ENCODE results near the gene SHCBP1.
"Not testable (repeated sequence)": the region's sequence is repeated elsewhere in the genome, so short reads cannot be mapped to it uniquely, and the experiment has no call there.

Gene SHCBP1, protein sequence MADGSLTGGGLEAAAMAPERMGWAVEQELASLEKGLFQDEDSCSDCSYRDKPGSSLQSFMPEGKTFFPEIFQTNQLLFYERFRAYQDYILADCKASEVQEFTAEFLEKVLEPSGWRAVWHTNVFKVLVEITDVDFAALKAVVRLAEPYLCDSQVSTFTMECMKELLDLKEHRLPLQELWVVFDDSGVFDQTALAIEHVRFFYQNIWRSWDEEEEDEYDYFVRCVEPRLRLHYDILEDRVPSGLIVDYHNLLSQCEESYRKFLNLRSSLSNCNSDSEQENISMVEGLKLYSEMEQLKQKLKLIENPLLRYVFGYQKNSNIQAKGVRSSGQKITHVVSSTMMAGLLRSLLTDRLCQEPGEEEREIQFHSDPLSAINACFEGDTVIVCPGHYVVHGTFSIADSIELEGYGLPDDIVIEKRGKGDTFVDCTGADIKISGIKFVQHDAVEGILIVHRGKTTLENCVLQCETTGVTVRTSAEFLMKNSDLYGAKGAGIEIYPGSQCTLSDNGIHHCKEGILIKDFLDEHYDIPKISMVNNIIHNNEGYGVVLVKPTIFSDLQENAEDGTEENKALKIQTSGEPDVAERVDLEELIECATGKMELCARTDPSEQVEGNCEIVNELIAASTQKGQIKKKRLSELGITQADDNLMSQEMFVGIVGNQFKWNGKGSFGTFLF

DNA sequence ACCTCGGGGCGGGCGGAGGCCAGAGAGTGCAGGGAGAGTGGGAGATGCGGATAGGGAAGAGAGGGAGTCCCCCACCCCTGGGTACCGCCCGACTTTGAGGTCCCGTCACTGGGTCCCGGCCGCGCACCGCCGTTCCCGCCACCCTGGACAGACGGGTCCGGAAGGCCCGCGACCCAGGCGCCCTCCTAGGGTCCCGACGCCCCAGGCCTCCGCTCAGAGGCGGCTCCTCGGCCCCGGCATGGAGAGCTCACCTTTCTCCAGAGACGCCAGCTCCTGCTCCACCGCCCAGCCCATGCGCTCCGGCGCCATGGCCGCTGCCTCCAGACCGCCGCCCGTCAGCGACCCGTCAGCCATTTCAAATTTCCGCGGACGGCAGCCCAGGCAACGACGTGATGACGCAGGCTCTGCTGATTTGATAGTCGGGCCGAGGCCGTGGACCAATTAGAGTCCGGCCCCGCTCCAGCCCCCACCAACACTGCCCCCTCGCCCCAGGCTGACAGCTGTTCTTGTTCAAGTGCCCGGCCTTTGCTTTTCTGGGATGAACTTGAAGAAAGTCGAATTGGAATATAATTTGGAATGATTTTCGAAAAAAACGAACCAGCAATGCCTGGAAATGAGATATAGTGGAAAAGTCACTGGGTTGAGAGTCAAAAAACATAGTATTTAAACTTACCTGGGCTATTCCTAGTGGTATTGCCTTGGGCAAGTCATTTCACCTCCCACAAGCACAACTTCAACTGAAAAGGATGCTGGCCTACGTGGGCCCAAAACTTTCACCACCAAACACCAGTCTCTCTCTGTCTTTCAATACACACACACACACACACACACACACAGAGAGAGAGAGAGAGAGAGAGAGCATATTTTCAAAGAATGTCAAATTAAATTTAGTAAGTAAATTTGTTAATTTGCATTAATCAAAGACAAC, at the start of gene SHCBP1:
Gene SHCBP1 (minus strand): TSS at position 374 of the 928 bp plus-strand sequence. CDS start 20 bp downstream, at position 354.
- peak; percentile 74 to 86 for DNase-seq

DNA sequence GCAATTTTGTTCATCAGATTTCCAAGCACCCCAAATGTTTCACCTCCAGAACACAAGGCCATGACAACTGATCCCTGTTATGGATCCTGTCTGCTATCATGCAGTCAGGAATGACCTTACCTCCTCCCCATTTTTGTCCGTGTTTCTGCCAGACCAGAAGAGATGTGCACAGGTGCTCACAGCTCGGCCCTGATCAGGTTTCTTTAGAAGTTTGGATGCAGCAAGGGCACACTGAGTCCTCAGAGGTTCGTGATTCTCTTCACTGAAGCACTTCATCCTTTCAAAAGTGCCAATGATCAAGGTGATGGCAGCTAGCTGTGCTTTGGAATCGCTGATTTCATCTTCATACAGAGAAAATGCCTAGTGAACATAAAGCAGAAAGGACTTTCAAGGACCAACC, 40.9 kb upstream of the SHCBP1 start:
- DNase-seq: no peak

DNA sequence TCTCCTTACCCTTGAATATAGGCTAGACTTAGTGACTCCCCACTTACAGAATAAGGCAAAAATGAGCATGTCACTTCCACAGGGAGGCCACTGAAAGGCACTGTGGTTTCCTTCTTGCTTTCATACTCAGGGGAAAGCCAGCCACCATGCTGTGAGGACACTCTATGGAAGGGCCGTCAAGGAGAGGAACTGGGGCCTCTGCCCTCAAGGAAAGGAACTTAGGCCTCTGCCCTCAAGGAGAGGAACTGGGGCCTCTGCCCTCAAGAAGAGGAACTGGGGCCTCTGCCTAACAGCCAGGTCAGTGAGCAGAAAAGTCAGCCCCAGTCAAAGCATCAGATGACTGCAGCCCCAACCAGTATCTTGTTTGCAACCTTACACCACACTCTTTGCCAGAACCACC, 37.7 kb upstream of the SHCBP1 start:
- DNase-seq: peak in 1 of 2 donors; percentile 6

DNA sequence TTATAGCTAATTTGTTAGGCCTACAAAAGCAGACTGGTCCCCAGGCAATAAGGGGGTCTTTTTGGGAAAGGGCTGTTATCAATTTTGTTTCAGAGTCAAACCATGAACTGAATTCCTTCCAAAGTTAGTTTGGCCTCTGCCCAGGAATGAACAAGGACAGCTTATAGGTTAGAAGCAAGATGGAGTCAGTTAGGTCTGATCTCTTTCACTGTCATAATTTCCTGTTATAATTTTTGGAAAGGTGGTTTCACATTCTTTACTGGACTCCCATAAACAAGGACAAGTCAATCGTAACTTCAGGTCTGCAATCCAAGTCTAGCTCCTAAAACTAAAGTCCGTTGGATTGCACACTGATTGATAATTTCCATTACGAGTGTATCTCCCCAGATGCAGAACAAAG, 30.1 kb upstream of the SHCBP1 start:
- no peak for DNase-seq

DNA sequence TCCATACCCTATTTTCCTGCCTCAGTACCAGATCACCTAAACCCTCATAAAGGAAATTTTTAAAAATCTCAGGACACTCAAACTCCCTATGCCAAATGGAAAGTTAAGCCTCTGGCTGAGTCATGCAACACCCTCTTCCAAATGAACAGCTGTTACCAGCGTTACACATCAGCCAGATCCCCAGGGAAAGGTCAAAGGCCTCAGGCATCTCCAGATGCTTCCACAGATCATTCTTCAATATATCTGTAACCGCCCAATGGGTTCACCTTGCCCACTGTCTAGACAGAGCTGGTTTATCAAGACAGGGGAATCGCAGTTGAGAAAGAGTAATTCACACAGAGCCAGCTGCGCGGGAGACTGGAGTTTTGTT, 29.1 kb upstream of the SHCBP1 start:
- DNase-seq: no peak

DNA sequence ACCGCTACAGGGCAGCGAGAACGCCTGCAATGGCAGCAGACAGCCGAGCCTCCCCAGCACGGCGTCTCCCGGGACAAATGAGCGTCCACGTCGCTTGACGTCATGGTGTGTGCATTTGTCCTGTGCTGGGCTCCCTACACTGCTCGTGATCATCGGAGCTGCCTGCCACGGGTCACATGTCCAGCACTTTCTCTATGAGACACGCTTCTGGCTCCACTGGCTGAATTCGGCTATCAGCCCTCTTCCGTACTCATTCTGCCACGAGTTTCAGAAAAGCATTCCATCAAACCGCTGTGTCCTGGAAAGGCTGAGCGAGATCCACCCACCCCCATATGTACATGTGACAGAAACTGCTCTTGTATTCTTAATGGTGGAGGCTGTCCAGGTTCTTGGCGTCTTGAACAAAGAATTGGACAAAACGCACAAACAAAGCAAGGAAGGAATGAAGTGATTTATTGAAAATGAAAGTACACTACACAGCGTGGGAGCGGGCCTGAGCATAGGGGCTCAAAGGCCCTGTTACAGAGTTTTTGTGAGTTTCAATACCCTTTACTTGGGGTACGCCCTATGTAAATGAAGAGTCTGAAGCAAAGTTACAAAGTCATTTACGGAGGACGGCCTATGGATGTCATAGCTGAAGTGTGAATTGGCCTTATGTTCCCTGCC, 28.5 kb upstream of the SHCBP1 start:
- DNase-seq: no peak

DNA sequence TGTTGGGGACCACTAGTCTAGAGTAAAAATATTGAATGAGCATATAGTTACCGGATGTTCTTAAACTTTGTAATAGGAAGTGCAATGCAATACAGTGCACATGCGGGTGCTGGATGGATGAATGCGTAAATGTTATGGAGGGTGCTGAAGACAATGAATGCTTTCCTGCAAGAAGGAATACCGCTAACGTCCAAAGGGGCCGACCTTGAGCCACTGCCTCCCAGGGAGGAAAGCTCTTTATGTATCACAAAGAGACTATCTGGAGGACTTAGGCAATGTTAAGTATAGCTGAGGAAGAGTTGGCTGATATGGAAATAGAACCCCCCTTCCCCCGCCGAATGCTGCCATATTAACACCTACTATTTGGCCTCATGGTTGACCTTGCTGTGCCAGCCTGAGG, 27.5 kb upstream of the SHCBP1 start:
- DNase-seq: no peak

DNA sequence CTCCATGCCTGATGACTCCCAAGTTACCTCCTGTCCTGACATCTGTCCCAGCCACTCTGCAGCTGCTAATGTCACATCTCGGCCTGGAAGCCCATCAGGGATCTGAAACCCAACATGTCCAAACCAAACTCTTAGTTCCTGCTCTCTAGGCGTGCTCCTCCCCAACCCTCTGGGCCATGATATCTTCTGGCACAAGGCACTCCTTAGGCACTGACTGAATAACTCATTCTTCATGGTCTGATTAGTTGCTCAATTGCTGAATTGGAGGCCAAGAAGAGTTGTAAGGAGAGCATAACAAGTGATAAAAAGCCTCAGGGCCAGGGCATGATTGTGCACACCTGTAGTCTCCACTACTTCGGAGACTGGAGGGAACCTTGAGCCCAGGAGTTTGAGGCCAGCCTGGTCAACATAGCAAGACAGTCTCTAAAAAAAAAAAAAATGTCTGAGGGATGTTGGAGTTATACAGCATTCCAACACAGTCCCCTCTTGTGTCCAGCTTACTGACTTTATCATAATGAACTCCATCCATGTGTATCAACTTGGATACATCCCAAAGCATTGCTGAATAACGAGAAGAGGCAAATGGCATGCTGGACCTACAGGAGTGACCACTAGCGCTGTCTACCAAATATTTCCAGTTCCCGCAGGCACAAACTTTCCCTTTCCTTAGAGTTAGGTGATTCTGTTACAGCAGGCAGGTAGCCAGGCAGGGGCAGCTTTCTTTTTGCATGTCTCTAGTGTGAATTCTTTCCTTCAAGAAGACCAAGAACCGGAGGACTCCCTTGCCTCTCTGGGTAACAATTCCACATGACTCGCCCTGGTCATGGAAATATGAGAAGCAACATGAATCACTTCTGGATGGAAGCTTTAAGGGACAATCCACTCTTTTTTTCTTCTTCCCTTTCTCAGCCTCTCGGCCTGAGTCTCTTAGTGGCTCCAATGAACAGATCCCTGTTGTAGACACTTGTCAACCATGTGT, 18.1 kb upstream of the SHCBP1 start:
- DNase-seq: no peak

DNA sequence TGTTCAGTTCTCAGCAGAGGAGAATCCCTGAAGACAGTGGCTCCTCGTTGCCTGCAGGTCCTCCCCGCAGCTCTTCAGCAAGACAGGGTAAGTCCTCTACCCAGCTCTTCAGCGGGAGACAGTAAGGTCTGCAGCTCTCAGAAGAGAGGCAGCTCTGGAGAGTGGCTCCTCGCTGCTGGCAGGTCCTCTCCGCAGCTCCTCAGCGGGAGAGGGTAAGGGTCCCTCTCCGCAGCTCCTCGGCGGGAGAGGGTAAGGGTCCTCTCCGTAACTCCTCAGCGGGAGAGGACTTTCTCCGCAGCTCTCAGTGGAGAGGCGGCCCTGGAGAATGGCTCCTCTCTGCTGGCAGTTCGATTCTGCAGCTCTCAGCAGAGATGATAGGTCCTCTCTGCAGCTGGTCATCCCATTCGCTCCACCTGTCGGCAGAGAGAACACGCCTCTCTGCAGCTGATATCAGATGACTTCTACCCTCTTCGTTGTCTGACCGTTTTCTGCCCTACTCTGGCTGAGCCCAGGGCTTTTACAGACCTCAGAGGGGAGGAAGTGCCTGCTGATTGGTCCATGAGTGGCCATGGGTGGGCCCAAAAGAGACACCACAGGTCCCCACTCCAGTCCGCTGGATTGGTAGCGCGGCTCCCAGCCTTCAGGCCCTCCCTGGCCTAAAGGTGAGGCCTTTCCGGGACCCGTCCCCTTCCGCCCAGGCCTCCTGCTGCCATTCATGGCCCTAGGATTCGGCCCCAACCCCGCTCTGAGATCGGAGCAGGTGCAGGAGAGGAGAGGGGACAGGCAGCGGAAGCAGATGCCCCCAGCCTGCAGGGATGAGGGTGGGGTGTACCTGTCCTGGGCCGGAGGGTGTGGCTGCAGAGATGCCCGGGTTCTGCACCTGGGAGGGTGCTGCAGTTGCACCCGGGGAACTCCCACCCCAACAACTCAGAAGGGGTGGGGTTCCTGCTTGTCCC, 11.9 kb upstream of the SHCBP1 start:
- DNase-seq: no peak

DNA sequence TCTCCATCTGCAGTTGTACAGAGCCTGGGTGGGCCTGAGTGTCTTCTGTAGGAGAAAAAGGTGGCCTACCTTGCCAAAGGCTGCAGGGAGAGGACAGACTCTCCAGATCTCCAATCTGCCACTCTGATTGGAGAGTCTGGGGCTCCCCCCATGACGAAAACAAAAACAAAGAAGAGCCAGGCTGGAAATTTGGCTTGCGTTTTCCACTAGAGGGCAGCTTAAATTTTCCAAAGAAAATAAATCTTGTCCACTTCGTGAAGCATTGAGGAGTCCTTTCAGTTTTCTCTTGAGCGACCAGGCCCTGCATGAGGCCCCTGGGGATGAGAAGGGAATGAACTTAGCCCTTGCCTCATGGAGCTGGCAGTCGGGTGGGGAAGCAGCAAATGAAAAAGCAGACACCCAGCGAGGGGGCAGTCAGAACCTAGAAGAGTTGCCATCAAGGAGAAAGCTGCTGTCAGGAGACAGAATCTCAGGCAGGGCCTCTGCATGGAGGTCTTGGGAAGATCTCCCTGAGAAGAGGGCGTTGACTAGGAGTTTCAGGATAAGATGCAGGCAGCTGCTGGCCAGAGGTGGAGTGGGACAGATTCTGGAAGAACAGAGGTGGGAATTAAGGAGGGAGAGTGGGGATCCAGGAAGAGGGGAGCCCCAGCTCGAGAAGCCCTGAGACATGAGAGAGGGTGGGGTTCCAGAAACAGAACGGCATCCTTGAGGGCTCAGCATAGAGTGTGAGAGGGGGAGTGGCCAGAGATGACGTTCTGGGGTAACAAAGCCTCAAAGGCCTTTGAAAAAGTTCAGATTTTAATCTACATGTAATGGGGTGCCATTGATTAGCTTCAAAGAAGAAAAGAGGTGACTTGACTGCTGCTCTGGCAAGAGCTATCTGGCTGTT, 8.4 kb upstream of the SHCBP1 start:
- no peak for DNase-seq

DNA sequence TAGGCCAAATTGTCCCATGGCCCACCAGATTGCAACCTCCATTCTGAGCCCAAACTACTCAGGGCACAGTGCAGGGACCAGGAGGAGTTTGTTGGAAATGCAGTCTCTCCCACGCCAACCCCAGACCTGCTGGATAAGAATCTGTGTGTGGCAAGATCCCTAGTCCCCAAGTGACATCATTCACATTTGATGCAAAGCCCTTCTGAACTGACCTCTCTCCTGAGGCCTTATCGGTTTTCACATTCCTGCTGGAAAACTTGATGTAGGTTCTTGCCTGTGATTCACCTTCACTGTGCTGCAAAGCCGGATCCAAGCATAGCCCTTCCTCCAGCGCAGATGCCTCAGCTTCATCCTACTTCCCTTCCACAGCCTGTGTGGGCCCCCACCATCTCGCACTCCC, 6.6 kb upstream of the SHCBP1 start:
- DNase-seq: no peak

DNA sequence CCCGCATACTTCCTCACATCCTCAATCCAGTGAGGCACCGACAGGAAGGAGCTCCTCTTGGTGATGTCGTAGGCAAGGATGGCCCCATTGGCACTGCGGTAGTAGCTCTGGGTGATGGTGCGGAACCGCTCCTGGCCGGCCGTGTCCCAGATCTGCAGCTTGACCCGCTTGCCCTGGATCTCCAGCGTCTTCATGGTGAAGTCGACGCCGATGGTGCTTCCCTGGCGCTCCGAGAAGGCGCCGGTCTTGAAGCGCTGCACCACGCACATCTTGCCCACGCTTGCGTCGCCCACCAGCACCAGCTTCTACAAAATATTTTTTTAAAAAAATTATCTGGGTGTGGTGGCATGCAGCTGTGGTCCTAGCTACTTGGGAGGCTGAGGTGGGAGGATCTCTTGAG, 5.5 kb upstream of the SHCBP1 start:
- DNase-seq: not testable (repeated sequence)

DNA sequence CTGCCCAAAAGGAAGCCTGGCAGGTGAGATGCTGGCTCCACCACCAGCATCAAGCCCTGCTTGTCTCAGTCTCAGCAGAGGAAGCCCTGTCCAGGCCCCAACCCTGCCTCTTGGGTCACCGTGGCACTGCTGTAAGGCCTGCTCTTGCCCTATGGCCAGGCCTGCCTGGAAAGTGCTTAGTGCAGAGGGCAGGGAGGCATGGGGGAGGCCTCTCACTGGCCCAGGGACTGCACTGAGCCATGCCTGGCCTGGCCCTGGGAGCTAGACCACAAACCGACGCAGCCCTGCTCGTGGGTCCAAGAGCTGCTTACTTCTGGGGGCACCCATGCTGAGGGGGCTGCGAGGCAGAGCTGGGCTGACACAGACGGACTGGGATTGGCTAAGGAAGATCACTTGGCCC, 3.7 kb upstream of the SHCBP1 start:
- not testable (repeated sequence) for DNase-seq

DNA sequence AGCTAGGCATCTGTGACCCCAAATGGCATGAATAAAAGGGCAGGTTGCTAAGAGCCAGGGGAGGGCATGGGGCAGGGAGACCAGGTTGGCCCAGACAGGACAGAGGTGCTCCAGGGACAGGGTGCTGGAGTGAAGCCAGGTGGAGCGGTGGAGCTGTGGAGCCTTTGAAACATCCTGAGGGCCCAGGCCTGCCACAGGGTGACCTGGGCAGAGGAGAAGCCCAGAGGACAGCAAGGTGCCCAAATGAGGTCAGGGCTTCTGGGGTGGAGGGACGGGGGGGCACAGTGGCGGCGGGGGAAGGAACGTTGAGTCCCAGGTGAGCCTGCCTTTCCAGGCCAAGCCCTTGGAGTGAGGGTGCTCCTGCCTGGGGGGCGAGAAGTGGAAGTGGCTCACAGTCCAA, 2.5 kb upstream of the SHCBP1 start:
- DNase-seq: not testable (repeated sequence)

DNA sequence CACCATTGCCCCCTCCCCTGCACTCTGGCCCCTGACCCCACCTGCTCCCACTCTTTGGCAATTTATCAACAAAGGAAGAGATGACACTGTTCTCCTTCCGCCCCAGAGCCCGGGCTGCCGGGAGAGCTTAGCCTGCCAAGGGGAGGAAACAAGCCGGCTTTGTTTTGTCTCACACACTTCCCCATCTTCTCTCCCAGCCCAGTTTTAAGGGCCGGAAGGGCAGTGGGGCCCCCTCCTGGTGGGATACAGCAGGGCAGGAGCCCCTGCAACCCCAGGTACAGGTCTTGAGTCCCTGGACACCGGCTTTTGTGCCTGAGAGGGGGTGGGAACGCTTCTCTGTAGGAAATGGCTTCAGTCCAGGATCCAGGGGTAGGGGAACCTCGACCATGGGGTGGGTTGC, 2.1 kb upstream of the SHCBP1 start:
- DNase-seq: not testable (repeated sequence)

DNA sequence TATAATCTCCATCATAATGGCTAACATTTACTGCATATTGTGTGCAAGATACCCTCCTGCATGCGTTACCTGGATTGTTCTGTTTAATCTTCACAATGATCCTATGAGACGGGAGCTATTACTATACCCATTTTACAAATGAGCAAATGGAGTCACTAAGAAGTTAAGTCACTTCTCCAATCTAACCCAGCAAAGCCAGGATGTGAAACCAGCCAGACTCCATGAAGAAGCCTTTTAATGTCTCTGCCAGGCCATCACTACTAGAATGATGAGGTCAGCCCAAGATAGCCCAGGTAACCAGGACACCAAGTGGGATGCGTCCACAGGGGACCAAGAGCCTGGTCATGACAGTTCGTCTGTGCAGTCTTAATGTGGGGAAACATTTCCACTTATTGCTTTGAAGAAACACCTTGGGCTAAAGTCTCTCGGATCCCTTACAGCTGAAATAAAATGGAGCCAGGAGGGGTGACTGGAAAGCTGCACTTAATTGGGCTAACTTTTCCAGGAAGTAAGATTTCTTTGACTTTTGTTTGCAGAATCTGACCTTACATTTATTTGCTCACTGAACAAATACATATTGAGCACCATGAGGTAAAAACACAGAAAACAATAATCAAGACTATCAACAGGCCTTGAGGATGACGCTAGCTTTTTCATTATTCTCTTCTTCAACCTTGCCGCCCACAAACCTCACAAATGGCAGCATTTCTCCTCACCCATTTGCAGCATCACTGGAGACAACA, 926 bp upstream of the SHCBP1 start:
- DNase-seq: no peak

DNA sequence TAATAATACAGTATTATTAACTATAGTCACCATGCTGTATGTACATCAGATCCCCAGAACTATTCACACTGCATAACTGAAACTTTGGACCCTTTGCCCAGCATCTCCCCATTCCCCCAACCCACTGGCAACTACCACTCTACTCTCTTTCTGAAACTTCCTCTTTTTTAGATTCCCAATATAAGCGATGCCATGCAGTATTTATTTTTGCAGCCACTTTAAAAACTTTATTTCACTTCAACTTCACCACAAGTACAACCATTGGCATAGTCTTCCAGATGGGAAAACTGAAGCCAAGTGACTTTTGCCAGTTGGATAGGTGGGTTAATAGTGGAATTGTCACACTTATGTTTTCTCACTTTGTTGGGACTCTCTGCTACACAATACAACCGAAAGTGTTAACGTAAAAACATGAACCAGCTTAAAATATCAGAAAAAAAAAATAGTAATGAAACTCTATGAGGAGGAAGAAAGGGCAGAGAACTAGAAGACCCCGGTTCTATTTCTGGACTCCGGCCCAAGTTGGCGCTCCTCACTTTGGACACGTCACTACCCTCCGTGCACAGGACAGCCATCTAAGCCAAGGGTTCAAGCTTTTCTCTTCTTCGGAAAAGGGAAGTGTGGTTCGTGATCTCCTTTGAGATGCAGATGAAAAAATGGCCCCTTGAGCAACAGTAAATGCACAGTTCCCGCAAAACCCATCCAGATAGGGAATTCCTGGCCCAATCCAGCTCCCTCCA, 743 bp downstream of the SHCBP1 start:
- DNase-seq: no peak

DNA sequence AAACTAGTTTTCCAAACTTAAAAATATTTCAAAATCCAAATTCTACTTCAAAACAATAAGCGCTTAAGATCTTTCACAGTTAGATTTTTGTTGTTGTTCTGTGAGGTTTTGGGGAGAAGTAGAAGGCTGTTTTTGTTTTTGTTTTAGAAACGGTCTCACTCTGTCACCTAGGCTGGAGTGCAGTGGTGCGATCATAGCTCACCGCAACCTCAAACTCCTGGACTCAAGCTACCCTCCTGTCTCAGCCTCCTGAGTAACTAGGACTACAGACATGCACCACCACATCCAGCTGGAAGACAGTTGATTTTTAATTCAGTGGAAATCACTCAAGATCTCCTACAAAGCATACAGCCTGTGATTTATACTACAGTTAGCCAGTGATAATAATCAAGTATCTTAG, 2.7 kb downstream of the SHCBP1 start:
- DNase-seq: no peak

Data from stimulated activated CD4-positive, alpha-beta T cell treated with anti-CD3 and anti-CD28 coated beads, Interleukin-2, amount 100 ng/mL, for 24 hours (primary cell).